ENCODE results near the gene CYREN. TPM values are rescaled to one million over a fixed set of nuclear protein-coding genes. Genes with fewer than 3 reads are reported as not detected.

Gene CYREN
- total RNA-seq, 2 experiments from 2014 or later: 69.4 to 81.9 TPM

GRCh38 chr7:135180122-135180521 lies 9.6 kb upstream of the CYREN start:
- TF ChIP-seq, protein P1, sequence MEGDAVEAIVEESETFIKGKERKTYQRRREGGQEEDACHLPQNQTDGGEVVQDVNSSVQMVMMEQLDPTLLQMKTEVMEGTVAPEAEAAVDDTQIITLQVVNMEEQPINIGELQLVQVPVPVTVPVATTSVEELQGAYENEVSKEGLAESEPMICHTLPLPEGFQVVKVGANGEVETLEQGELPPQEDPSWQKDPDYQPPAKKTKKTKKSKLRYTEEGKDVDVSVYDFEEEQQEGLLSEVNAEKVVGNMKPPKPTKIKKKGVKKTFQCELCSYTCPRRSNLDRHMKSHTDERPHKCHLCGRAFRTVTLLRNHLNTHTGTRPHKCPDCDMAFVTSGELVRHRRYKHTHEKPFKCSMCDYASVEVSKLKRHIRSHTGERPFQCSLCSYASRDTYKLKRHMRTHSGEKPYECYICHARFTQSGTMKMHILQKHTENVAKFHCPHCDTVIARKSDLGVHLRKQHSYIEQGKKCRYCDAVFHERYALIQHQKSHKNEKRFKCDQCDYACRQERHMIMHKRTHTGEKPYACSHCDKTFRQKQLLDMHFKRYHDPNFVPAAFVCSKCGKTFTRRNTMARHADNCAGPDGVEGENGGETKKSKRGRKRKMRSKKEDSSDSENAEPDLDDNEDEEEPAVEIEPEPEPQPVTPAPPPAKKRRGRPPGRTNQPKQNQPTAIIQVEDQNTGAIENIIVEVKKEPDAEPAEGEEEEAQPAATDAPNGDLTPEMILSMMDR (conservative IDR thresholded peaks at IDR 0.05; ENCODE audit: low read length): no peak
- TF ChIP-seq EZH2phosphoT487 (IDR thresholded peaks at IDR 0.05; ENCODE audit: borderline replicate concordance, low read depth, low read length): no peak
- Histone ChIP-seq H3K27ac (ENCODE audit: low read depth, low read length, poor library complexity, severe bottlenecking) (no peak overlapping the region), H3K36me3 (ENCODE audit: insufficient read depth, low read length) (peaks cover 27% of the 10 kb centered on the region), H3K4me1 (ENCODE audit: insufficient read depth, low read length, poor library complexity, severe bottlenecking) (no peaks in the 10 kb centered on the region), H3K4me2 (ENCODE audit: low read length) (no peak overlapping the region), H4K20me1 (ENCODE audit: insufficient read depth, low read length) (no peaks in the 10 kb centered on the region), H3K9me3 (ENCODE audit: low read length) (peaks cover 23% of the 10 kb centered on the region), H3K79me2 (ENCODE audit: insufficient read depth, low read depth, low read length) (no peaks in the 10 kb centered on the region), H3K9me2 (ENCODE audit: insufficient read depth, low read length) (no peaks in the 10 kb centered on the region), H2AFZ (ENCODE audit: low read length) (no peak overlapping the region), H3K4me3 (ENCODE audit: low read depth, low read length, poor library complexity, severe bottlenecking) (no peak overlapping the region)
- no TSS peak for BruUV-seq (replicated peaks)
- ChIA-PET POLR2A (interaction anchor here (1.3 to 1.7 kb wide), 4 partner anchors 9 to 19 kb away, joined by 3 to 8 read pairs (median 4); partner anchors contain the start of gene CYREN), CTCF (ENCODE audit: unreplicated experiment) (no interaction called here)
- DNase-seq (ENCODE audit: low spot score): no peak
- intact Hi-C loops (cut with micrococcal nuclease; ENCODE audit: unreplicated experiment): no loop called here

DNA sequence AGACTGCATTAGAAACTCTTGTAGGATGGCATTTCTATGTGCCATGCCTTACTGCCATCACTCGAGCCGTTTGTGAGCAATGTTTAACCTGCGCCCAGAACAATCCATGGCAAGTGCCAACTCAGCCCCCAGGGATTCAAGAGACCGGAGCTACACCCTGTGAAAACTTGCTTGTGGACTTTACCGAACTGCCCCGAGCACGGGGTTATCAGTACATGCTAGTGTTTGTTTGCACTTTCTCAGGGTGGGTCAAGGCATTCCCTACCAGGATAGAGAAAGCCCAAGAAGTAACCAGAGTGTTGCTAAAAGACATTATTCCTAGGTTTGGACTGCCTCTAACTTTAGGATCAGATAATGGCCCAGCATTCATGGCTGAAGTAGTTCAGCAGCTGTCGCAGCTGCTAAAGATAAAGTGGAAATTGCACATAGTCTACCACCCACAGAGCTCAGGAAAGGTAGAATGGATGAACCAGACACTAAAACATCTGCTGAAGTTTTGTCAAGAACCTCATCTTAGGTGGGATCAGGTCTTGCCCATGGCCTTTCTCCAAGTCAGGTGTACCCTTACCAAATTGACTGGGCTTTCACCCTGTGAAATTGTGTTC lies 8.9 kb upstream of the CYREN start:
- POLR2A ChIA-PET: interaction anchor here (1.1 to 1.7 kb wide), 4 partner anchors 10 to 31 kb away, joined by 3 to 4 read pairs (median 3); partner anchors contain the start of gene TMEM140
- no TSS peak for BruUV-seq (replicated peaks)

More for the DNA sequence above, 8.9 kb upstream of the CYREN start:
- no peak for TF ChIP-seq EZH2phosphoT487 (IDR thresholded peaks at IDR 0.05; ENCODE audit: borderline replicate concordance, low read depth, low read length)
- TF ChIP-seq, protein P1 (conservative IDR thresholded peaks at IDR 0.05; ENCODE audit: low read length): no peak
- Histone ChIP-seq H4K20me1 (ENCODE audit: insufficient read depth, low read length) (no peaks in the 10 kb centered on the region), H2AFZ (ENCODE audit: low read length) (no peak overlapping the region), H3K9me2 (ENCODE audit: insufficient read depth, low read length) (no peaks in the 10 kb centered on the region), H3K27ac (ENCODE audit: low read depth, low read length, poor library complexity, severe bottlenecking) (no peak overlapping the region), H3K9me3 (ENCODE audit: low read length) (peaks cover 23% of the 10 kb centered on the region), H3K4me3 (ENCODE audit: low read depth, low read length, poor library complexity, severe bottlenecking) (no peak overlapping the region), H3K79me2 (ENCODE audit: insufficient read depth, low read depth, low read length) (no peaks in the 10 kb centered on the region), H3K36me3 (ENCODE audit: insufficient read depth, low read length) (peaks cover 22% of the 10 kb centered on the region), H3K4me2 (ENCODE audit: low read length) (no peak overlapping the region), H3K4me1 (ENCODE audit: insufficient read depth, low read length, poor library complexity, severe bottlenecking) (no peaks in the 10 kb centered on the region)
- no peak for DNase-seq (ENCODE audit: low spot score)
- intact Hi-C loops (cut with micrococcal nuclease; ENCODE audit: unreplicated experiment): loop anchor here (10.0 kb wide), 1 partner anchor 415 kb away; no protein-coding TSS in a partner anchor
- CTCF ChIA-PET (ENCODE audit: unreplicated experiment): no interaction called here
